Activated CD8-positive, alpha-beta T cell treated with anti-CD3 and anti-CD28 coated beads for 36 hours (primary cell): ENCODE data around the gene UNC5A. TPM values are rescaled to one million over a fixed set of nuclear protein-coding genes. Genes with fewer than 3 reads are reported as not detected.

Experiments used
- ATAC-seq: fragments of 200-7000 bp; cut with Tn5 transposase; one replicate; pipeline ENCODE4 v1.10.0; 2021; ENCODE audit warnings: mild to moderate bottlenecking, moderate library complexity
- CTCF ChIA-PET: fragments of 350-600 bp; sonication (Branson Sonifier 250); formaldehyde crosslinking; loops from one replicate; lab custom pipeline; 2021; ENCODE audit warnings: antibody characterized with exemption; lab: Charles Lee
- POLR2A ChIA-PET: fragments of 350-600 bp; sonication (Branson Sonifier 250); formaldehyde crosslinking; loops from one replicate; lab custom pipeline; 2021; ENCODE audit warnings: antibody characterized with exemption; lab: Charles Lee
- DNase-seq: peaks from one replicate; pipeline ENCODE4 v3.0.0-alpha.2; 2020
- H3K27ac Mint-ChIP-seq: one replicate; pipeline ENCODE4 v1.8.0; 2021; ENCODE audit warnings: mild to moderate bottlenecking, mixed read lengths
- H3K27me3 Mint-ChIP-seq: one replicate; pipeline ENCODE4 v1.8.0; 2021; ENCODE audit warnings: mixed read lengths
- H3K36me3 Mint-ChIP-seq: one replicate; pipeline ENCODE4 v1.8.0; 2021; ENCODE audit warnings: low read depth, mixed read lengths
- H3K4me1 Mint-ChIP-seq: one replicate; pipeline ENCODE4 v1.8.0; 2021; ENCODE audit warnings: low read depth, mixed read lengths
- H3K4me3 Mint-ChIP-seq: one replicate; pipeline ENCODE4 v1.8.0; 2021; ENCODE audit warnings: mild to moderate bottlenecking, moderate library complexity, mixed read lengths
- H3K9me3 Mint-ChIP-seq: one replicate; pipeline ENCODE4 v1.8.0; 2021; ENCODE audit warnings: mixed read lengths
- CTCF ChIP-seq: fragments of 200-600 bp; IDR thresholded peaks from one replicate; pipeline ENCODE4 v1.8.0; 2022; ENCODE audit warnings: antibody characterized with exemption, mild to moderate bottlenecking
- intact Hi-C: fragments of 100-400 bp; cut with micrococcal nuclease; formaldehyde crosslinking; loops from one replicate; pipeline ENCODE4 v1.10.0; 2022
- total RNA-seq, 2 experiments: library from RNA; stranded (reverse); gene quantifications; one replicate each; pipeline ENCODE4 v1.2.3, GENCODE V29; 2021

UNC5A gene
- total RNA-seq, 2 experiments from 2014 or later: not detected

GRCh38 chr5:176829320-176829719 lies 19.0 kb downstream of the UNC5A start:
- Mint-ChIP-seq H3K27ac (no peak overlapping the region), H3K27me3 (peaks cover 11% of the 10 kb centered on the region), H3K4me1 (no peaks in the 10 kb centered on the region), H3K4me3 (no peak overlapping the region), H3K9me3 (peaks cover 4% of the 10 kb centered on the region), H3K36me3 (no peaks in the 10 kb centered on the region)
- TF ChIP-seq CTCF: no peak
- ATAC-seq (no peak), DNase-seq (no peak)
- intact Hi-C loops: no loop called here
- ChIA-PET POLR2A (no interaction called here), CTCF (no interaction called here)

- H3K4me1 Mint-ChIP-seq: no peaks in the 10 kb centered on the region
- TF ChIP-seq CTCF: no peak
- DNase-seq: no peak
- H3K4me3 Mint-ChIP-seq: no peak overlapping the region
- H3K9me3 Mint-ChIP-seq: peaks cover 4% of the 10 kb centered on the region
- intact Hi-C loops: no loop called here
- H3K27me3 Mint-ChIP-seq: peaks cover 15% of the 10 kb centered on the region
- no peak for ATAC-seq
- ChIA-PET POLR2A (no interaction called here), CTCF (no interaction called here)
- H3K36me3 Mint-ChIP-seq: no peaks in the 10 kb centered on the region
- H3K27ac Mint-ChIP-seq: no peak overlapping the region
Observed at GRCh38 chr5:176830422-176830994, 20.1 kb downstream of the UNC5A start.

GRCh38 chr5:176830995-176831423 lies 20.6 kb downstream of the UNC5A start:
- ATAC-seq: no peak
- ChIA-PET CTCF (no interaction called here), POLR2A (no interaction called here)
- no peak overlapping the region for H3K27ac Mint-ChIP-seq
- no peak overlapping the region for H3K4me3 Mint-ChIP-seq
- no peak for TF ChIP-seq CTCF
- no peaks in the 10 kb centered on the region for H3K36me3 Mint-ChIP-seq
- H3K4me1 Mint-ChIP-seq: no peaks in the 10 kb centered on the region
- intact Hi-C loops: no loop called here
- H3K9me3 Mint-ChIP-seq: peaks cover 4% of the 10 kb centered on the region
- H3K27me3 Mint-ChIP-seq: peaks cover 17% of the 10 kb centered on the region
- no peak for DNase-seq

- DNase-seq (no peak), ATAC-seq (no peak)
- no peak for TF ChIP-seq CTCF
- no peaks in the 10 kb centered on the region for H3K36me3 Mint-ChIP-seq
- peaks cover 17% of the 10 kb centered on the region for H3K27me3 Mint-ChIP-seq
- ChIA-PET CTCF (no interaction called here), POLR2A (no interaction called here)
- peaks cover 4% of the 10 kb centered on the region for H3K9me3 Mint-ChIP-seq
- no peaks in the 10 kb centered on the region for H3K4me1 Mint-ChIP-seq
- no peak overlapping the region for H3K4me3 Mint-ChIP-seq
- intact Hi-C loops: no loop called here
- no peak overlapping the region for H3K27ac Mint-ChIP-seq
Observed at GRCh38 chr5:176831425-176831824, 21.1 kb downstream of the UNC5A start.

GRCh38 chr5:176832162-176832561 lies 21.8 kb downstream of the UNC5A start:
- DNase-seq (no peak), ATAC-seq (no peak)
- Mint-ChIP-seq H3K4me1 (no peaks in the 10 kb centered on the region), H3K4me3 (no peak overlapping the region), H3K27me3 (peaks cover 17% of the 10 kb centered on the region), H3K27ac (no peak overlapping the region), H3K9me3 (peaks cover 4% of the 10 kb centered on the region), H3K36me3 (no peaks in the 10 kb centered on the region)
- intact Hi-C loops: no loop called here
- ChIA-PET POLR2A (no interaction called here), CTCF (no interaction called here)
- TF ChIP-seq CTCF: no peak
